HEK293 (cell line): Measurements from ENCODE around the gene APOBEC3B.
"Not testable (repeated sequence)": the region's sequence is repeated elsewhere in the genome, so short reads cannot be mapped to it uniquely, and the experiment has no call there.

Source experiments
- CTCF ChIP-seq: fragments of 450-650 bp; formaldehyde crosslinking; IDR thresholded peaks from 2 replicates; pipeline ENCODE4 v1.5.1; 2016; ENCODE audit warnings: missing biosample characterization, missing genetic modification characterization
- KLF10 ChIP-seq: fragments of 450-650 bp; IDR thresholded peaks from 2 replicates; pipeline ENCODE4 v1.5.1; 2018; ENCODE audit warnings: missing biosample characterization, mild to moderate bottlenecking, missing genetic modification characterization
- KLF16 ChIP-seq: fragments of 450-650 bp; formaldehyde crosslinking; IDR thresholded peaks from 2 replicates; pipeline ENCODE4 v1.5.1; 2017; ENCODE audit warnings: missing biosample characterization, missing genetic modification characterization
- PRDM4 ChIP-seq: fragments of 450-650 bp; formaldehyde crosslinking; IDR thresholded peaks from 2 replicates; pipeline ENCODE4 v1.5.1; 2017; ENCODE audit warnings: missing biosample characterization, missing genetic modification characterization
- SP2 ChIP-seq: fragments of 450-650 bp; formaldehyde crosslinking; IDR thresholded peaks from 2 replicates; pipeline ENCODE4 v1.5.1; 2016; ENCODE audit warnings: missing biosample characterization, missing genetic modification characterization
- TCF7L2 ChIP-seq: IDR thresholded peaks from 2 replicates; pipeline ENCODE4 v1.6.1; 2011; ENCODE audit warnings: low read depth, mild to moderate bottlenecking, inconsistent platforms, low read length, moderate library complexity, borderline replicate concordance
- YY1 ChIP-seq: fragments of 450-650 bp; formaldehyde crosslinking; IDR thresholded peaks from 2 replicates; pipeline ENCODE4 v1.5.1; 2018; ENCODE audit warnings: missing biosample characterization, missing genetic modification characterization
- ZNF184 ChIP-seq: fragments of 450-650 bp; IDR thresholded peaks from 2 replicates; pipeline ENCODE4 v1.5.1; 2018; ENCODE audit warnings: missing biosample characterization, mild to moderate bottlenecking, missing genetic modification characterization
- ZNF585B ChIP-seq: fragments of 450-650 bp; formaldehyde crosslinking; IDR thresholded peaks from 2 replicates; pipeline ENCODE4 v1.5.1; 2016; ENCODE audit warnings: missing biosample characterization, missing genetic modification characterization

- TF ChIP-seq KLF10; CTCF (tag by site-specific recombination); PRDM4 (tag by site-specific recombination); YY1 (tag by site-specific recombination); KLF16 (tag by site-specific recombination); ZNF184 (tag by site-specific recombination); ZNF585B (tag by site-specific recombination); TCF7L2: not testable (repeated sequence)
- peak; percentile 53 for TF ChIP-seq SP2 (tag by site-specific recombination)
Observed at GRCh38 chr22:38963291-38963738, 18.8 kb upstream of the APOBEC3B start.
